Gastroesophageal sphincter (tissue), 4 donors: Measurements from ENCODE around the gene SPG7. TPM values are rescaled to one million over a fixed set of nuclear protein-coding genes. Genes with fewer than 3 reads are reported as not detected.

Experiments used
- ATAC-seq: fragments of 150-250 bp; one replicate; pipeline ENCODE4 v1.9.1; 2016; ENCODE audit warnings: mild to moderate bottlenecking, moderate library complexity
- H3K27ac ChIP-seq, 4 donors: fragments of 200-600 bp; sonication (generic) in 3 of 4; 1 replicate in 3 of 4; 2 replicates in 1 of 4; pipeline ENCODE4 v1.5.1; 2016 to 2019
- H3K27me3 ChIP-seq: fragments of 200-600 bp; sonication (generic); one replicate; pipeline ENCODE4 v1.5.1; 2019
- H3K36me3 ChIP-seq, 2 donors: fragments of 200-600 bp; sonication (generic); one replicate each; pipeline ENCODE4 v1.5.1; 2019; ENCODE audit warnings: control low read depth in 1 of 2
- H3K4me1 ChIP-seq, 3 donors: fragments of 200-600 bp; sonication (generic); 1 replicate in 2 of 3; 2 replicates in 1 of 3; pipeline ENCODE4 v1.5.1; 2016 to 2019; ENCODE audit warnings: control low read depth in 2 of 3
- H3K4me3 ChIP-seq, 2 donors: fragments of 200-600 bp; sonication (generic); one replicate each; pipeline ENCODE4 v1.5.1; 2019; ENCODE audit warnings: mild to moderate bottlenecking in 1 of 2, moderate library complexity in 1 of 2
- H3K9me3 ChIP-seq, 3 donors: fragments of 200-600 bp; sonication (generic); one replicate each; pipeline ENCODE4 v1.5.1; 2017 to 2019; ENCODE audit warnings: control low read depth in 2 of 3
- CTCF ChIP-seq, 4 experiments: fragments of 200-600 bp in 2 of 4; fragments of 450-650 bp in 2 of 4; sonication (generic) in 1 of 4; IDR thresholded peaks; one replicate each; pipeline ENCODE4 v1.5.1; 2017 to 2019; ENCODE audit warnings: antibody characterized with exemption in 4 of 4, mild to moderate bottlenecking in 2 of 4, moderate library complexity in 2 of 4
- EP300 ChIP-seq: sonication (generic); formaldehyde crosslinking; IDR thresholded peaks from one replicate; pipeline ENCODE4 v1.6.1; 2017; ENCODE audit warnings: antibody characterized with exemption, mild to moderate bottlenecking
- POLR2A ChIP-seq, 2 donors: fragments of 450-650 bp; IDR thresholded peaks; one replicate each; pipeline ENCODE4 v1.6.1; 2017; ENCODE audit warnings: antibody characterized with exemption in 2 of 2, mild to moderate bottlenecking in 2 of 2, moderate library complexity in 1 of 2
- POLR2AphosphoS5 ChIP-seq: sonication (generic); formaldehyde crosslinking; IDR thresholded peaks from one replicate; pipeline ENCODE4 v1.6.1; 2017; ENCODE audit warnings: antibody characterized with exemption
- WGBS, 2 donors: methylation state at CpG; one replicate each; pipeline ENCODE4 v1.1.5; 2018; ENCODE audit warnings: low coverage in 1 of 2; 5-methylcytosine and 5-hydroxymethylcytosine counted together
- total RNA-seq, 4 donors: library from RNA; depleted of rRNA; stranded (reverse); fragments of >200 nt; gene quantifications; one replicate each; pipeline ENCODE4 v1.1.0, GENCODE V29; 2016

SPG7 gene
- total RNA-seq, 4 donors from 2014 or later = 80.9 to 160 (median 98.2) TPM

GRCh38 chr16:89552329-89552728 lies 44.1 kb downstream of the SPG7 start:
- Histone ChIP-seq H3K4me1 (peaks cover 0 to 9% (median 0%) of the 10 kb centered on the region in 3 donors), H3K4me3 (no peak overlapping the region), H3K9me3 (no peaks in the 10 kb centered on the region), H3K27me3 (no peaks in the 10 kb centered on the region), H3K36me3 (peaks cover 0 to 100% of the 10 kb centered on the region in 2 donors), H3K27ac (no peak overlapping the region)
- WGBS, 2 donors = 91 to 98% methylated on average over 9 to 10 of the region's 22 CpGs
- no peak for ATAC-seq
- TF ChIP-seq EP300 (no peak), POLR2AphosphoS5 (no peak), CTCF (IDR thresholded peaks at IDR 0.05) (no peak), POLR2A (IDR thresholded peaks at IDR 0.05) (no peak)

GRCh38 chr16:89552913-89553312 lies 44.7 kb downstream of the SPG7 start:
- WGBS, 2 donors = 93% methylated on average over 10 of the region's 13 CpGs; no CpG with 5 or more reads in 1 of the 2 donors
- peaks cover 0 to 100% of the 10 kb centered on the region in 2 donors for H3K36me3 ChIP-seq

GRCh38 chr16:89553733-89554132 lies 45.5 kb downstream of the SPG7 start:
- no peak for TF ChIP-seq POLR2AphosphoS5
- no peak for TF ChIP-seq EP300
- no peak for TF ChIP-seq POLR2A (IDR thresholded peaks at IDR 0.05)
- no peak for TF ChIP-seq CTCF (IDR thresholded peaks at IDR 0.05)

More at GRCh38 chr16:89552913-89553312, 44.7 kb downstream of the SPG7 start:
- peaks cover 0 to 15% (median 0%) of the 10 kb centered on the region in 3 donors for H3K4me1 ChIP-seq
- no peaks in the 10 kb centered on the region for H3K27me3 ChIP-seq
- H3K27ac ChIP-seq = no peak overlapping the region
- ATAC-seq = no peak
- no peaks in the 10 kb centered on the region for H3K9me3 ChIP-seq
- TF ChIP-seq CTCF (IDR thresholded peaks at IDR 0.05) (no peak), EP300 (no peak), POLR2A (IDR thresholded peaks at IDR 0.05) (no peak), POLR2AphosphoS5 (no peak)
- no peak overlapping the region for H3K4me3 ChIP-seq

GRCh38 chr16:89554343-89554742 lies 46.1 kb downstream of the SPG7 start:
- no peak for ATAC-seq
- H3K27me3 ChIP-seq = no peaks in the 10 kb centered on the region
- TF ChIP-seq POLR2AphosphoS5 (no peak), POLR2A (IDR thresholded peaks at IDR 0.05) (no peak), EP300 (no peak), CTCF (IDR thresholded peaks at IDR 0.05) (no peak)
- H3K4me3 ChIP-seq = no peak overlapping the region
- no peak overlapping the region for H3K27ac ChIP-seq
- H3K4me1 ChIP-seq = peaks cover 0 to 24% (median under 1%) of the 10 kb centered on the region in 3 donors
- H3K36me3 ChIP-seq = peaks cover 0 to 87% of the 10 kb centered on the region in 2 donors
- WGBS, 2 donors = 60 to 93% methylated on average over 1 to 5 of the region's 12 CpGs
- H3K9me3 ChIP-seq = no peaks in the 10 kb centered on the region

More at GRCh38 chr16:89553733-89554132, 45.5 kb downstream of the SPG7 start:
- Histone ChIP-seq H3K27me3 (no peaks in the 10 kb centered on the region), H3K9me3 (no peaks in the 10 kb centered on the region), H3K4me1 (peaks cover 0 to 19% (median 0%) of the 10 kb centered on the region in 3 donors), H3K36me3 (peaks cover 0 to 93% of the 10 kb centered on the region in 2 donors), H3K4me3 (no peak overlapping the region), H3K27ac (no peak overlapping the region)
- no peak for ATAC-seq
- no CpG with 5 or more reads among the region's 18 CpGs for WGBS, 2 donors

- Histone ChIP-seq H3K27me3 (no peaks in the 10 kb centered on the region), H3K4me1 (peaks cover 0 to 30% (median 5%) of the 10 kb centered on the region in 3 donors), H3K27ac (no peak overlapping the region), H3K4me3 (no peak overlapping the region), H3K9me3 (no peaks in the 10 kb centered on the region), H3K36me3 (peaks cover 0 to 77% of the 10 kb centered on the region in 2 donors)
- no peak for ATAC-seq
- TF ChIP-seq EP300 (no peak), CTCF (IDR thresholded peaks at IDR 0.05) (no peak), POLR2AphosphoS5 (no peak), POLR2A (IDR thresholded peaks at IDR 0.05) (no peak)
- WGBS, 2 donors = 100% methylated on average over 2 to 4 of the region's 16 CpGs
These were observed 47.1 kb downstream of the SPG7 start for GRCh38 chr16:89555265-89555664.
